ENCODE measurements around the gene TMEM214. TPM values are rescaled to one million over a fixed set of nuclear protein-coding genes. Genes with fewer than 3 reads are reported as not detected.

The TMEM214 gene
- polyA plus RNA-seq, 4 donors = 56.9 to 71.4 (median 62.4) TPM

DNA sequence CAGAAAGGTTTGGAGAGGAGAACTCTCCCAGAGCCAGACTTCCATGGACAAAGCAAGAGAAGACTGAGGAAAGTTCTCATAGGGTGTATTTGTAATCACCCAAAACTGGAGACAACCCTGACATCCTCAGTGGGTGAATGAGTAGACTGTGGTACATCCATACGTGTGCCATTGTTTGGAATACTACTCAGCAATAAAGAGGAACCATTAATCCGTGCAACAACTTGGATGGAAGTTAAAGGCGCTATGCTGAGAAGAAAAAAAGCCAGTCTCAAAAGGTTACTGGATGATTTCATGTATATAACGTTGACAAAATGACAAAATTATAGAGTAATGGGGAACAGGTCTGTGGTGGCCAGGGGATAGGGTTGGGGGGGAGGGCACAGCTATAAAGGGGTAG lies 24.1 kb upstream of the TMEM214 start:
- DNase-seq (ENCODE audit: low read depth in 4 of 4, low spot score in 3 of 4) = no peak

DNA sequence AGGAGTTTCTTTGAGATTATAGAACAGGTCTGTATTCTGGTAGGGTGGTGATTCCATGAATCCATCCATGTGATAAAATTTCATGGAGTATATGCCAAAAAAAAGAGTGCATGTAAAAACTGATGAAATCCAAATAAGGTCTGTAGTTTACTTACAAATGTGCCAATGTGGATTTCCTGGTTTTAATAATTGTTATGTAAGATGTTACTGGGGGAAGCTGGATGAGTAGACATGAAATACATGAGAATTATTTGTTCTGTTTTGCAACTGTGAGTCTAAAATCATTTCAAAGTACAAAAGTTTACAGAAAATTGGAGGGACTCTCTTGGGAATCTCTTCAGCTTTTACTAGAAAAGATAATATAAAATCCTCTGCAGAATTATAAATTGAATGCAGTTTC lies 23.7 kb upstream of the TMEM214 start:
- no peak for DNase-seq (ENCODE audit: low read depth in 4 of 4, low spot score in 3 of 4)

DNA sequence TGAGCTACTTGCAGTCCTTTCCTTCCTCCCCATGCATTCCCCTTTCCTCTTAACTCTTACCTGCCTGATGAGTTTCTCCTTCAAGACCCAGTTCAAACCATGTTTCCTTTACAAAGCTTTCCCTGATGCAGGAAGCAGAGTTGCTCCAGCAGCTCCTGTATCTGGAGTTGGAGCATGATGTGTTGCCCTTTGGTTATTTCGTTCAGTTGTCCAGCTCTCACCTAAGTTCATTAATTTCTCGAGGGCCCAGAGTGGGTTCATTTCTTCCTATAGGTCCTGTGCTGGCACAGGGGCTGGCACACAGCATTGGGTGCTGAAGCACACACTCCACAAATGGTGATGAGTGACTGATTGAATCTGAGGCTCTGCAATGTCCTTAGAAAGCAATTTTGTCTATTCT lies 23.0 kb upstream of the TMEM214 start:
- DNase-seq (ENCODE audit: low read depth in 4 of 4, low spot score in 3 of 4) = no peak

DNA sequence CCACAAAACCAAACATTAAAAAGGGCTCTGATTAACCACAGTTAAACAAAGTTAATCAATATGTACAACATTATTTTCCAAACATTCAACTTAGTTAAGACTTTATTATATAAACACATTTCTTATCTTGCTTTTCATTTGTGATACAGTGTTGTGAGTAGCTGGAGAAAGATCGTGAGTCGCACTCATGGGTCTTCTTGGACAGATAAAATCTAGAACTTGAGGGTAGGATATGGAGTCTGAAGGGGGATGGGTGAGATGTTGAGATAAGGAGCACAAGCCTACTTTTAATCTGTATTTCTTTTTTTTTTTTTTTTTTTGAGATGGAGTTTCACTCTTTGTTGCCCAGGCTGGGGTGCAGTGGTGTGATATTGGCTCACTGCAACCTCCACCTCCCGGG lies 22.6 kb upstream of the TMEM214 start:
- DNase-seq (ENCODE audit: low read depth in 4 of 4, low spot score in 3 of 4) = no peak

DNA sequence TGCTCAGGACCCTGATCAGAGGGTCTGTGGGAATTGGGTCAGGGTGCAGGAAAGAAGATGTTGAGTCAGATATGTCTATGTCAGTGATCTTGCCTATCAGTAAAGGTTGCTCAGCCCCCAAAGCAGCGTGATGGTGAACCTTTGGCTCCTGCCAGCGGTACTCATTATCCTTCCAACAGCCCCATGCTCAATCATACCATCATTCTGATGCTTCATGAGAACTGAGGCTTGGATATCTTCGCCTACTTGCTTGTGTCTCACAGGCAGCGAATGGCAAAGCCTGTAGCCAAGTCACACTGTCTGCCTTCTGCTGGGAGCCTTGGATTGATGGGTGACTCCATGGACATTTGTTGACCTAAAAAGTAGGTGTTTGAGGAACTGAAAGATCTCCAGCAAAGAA lies 19.0 kb upstream of the TMEM214 start:
- no peak for DNase-seq (ENCODE audit: low read depth in 4 of 4, low spot score in 3 of 4)

DNA sequence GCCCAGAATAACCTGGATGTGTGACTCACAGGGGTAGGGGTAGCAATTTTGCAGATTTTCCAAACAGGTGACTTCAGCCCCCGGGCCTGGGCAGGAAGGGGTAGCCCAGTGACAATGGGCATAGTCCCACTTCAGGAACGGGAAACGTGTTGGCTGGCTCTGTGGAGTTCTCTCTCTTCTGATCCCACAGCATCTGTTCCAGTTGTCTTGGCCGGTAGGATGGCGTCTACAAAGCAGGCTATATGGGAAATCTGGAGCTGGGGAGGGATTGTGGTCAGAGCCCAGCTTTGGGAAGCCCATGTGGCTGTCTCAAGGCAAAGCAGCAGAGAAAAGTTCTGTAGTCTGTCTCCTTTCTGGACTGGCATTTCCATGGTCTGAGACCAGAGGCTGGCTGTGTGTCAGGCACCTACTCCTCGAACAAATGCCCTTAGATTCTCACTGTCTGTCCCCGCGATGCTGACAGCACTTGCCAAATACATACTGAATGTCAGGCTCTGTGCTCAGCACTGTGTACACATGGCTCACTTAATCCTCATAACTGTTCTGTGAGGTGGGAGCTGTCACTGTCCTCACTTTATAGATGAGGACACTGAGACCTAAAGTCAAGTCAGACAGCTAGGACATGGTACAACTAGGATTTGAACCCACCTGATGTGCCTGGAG lies 17.9 kb upstream of the TMEM214 start:
- no peak for DNase-seq (ENCODE audit: low read depth in 4 of 4, low spot score in 3 of 4)

DNA sequence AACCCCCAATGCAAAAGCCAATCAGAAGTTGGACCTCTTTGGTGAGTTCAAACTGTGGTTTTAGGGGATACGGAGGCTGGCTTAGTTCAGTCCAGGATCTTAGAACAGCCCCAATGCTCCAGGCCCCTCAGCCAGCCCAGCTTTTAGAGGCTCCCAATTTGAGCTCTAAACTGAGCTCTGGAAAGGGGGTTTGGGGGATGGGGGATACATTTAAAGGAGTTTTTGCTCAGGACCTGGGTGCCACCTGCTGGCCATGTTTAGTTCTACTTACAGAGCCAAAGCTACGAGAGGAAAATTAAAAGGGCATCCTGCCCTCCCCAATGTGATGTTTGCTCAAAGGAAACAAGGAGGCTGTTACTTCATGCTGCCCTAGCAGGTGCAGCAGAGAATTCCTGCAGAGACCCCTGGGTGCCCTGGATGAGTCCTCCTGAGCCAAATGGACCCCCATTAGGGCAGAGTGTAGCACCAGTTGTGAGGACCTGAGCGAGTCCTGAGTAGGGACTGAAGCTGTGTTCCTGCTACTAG lies 15.9 kb upstream of the TMEM214 start:
- DNase-seq (ENCODE audit: low read depth in 4 of 4, low spot score in 3 of 4) = peak in 1 of 4 donors; percentile 33

DNA sequence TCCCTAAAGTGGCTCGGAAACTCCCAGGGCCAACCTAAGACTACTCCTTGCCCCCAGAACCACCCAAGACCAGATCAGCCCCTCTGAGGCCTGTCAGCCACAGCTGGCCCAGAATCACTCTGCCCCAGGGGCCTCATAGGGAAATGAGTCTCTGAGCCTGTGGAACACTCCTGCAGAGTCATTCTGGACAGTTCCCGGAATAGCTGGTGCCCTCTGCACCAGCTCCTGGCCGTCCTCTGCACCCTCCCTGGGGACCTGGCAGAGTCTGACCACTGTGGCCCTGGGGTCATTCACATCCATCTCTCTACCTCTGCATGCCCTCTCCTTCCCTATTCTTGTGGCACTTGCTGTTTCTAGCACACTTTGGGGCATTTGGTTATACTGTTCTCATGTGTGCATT lies 14.6 kb upstream of the TMEM214 start:
- no peak for DNase-seq (ENCODE audit: low read depth in 4 of 4, low spot score in 3 of 4)

DNA sequence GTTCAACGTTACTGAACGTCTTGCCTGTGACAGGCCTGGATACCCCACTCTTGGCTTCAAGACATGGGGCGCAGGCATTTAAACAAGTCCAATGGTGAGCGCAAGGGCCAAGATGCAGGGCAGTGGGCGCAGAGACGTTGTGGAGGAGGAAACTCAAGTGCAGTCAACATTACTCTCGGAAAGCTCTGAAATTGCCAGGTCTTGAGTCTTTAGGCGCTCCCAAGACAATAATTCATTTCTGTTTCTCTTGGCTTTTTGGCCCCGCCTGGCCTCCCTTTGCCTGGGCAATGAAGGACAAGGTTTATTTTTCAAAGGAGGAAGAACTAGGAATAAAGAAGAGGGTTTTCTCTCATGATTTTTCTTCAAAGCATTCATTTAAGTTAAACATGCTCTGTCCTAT lies 13.3 kb upstream of the TMEM214 start:
- no peak for DNase-seq (ENCODE audit: low read depth in 4 of 4, low spot score in 3 of 4)

DNA sequence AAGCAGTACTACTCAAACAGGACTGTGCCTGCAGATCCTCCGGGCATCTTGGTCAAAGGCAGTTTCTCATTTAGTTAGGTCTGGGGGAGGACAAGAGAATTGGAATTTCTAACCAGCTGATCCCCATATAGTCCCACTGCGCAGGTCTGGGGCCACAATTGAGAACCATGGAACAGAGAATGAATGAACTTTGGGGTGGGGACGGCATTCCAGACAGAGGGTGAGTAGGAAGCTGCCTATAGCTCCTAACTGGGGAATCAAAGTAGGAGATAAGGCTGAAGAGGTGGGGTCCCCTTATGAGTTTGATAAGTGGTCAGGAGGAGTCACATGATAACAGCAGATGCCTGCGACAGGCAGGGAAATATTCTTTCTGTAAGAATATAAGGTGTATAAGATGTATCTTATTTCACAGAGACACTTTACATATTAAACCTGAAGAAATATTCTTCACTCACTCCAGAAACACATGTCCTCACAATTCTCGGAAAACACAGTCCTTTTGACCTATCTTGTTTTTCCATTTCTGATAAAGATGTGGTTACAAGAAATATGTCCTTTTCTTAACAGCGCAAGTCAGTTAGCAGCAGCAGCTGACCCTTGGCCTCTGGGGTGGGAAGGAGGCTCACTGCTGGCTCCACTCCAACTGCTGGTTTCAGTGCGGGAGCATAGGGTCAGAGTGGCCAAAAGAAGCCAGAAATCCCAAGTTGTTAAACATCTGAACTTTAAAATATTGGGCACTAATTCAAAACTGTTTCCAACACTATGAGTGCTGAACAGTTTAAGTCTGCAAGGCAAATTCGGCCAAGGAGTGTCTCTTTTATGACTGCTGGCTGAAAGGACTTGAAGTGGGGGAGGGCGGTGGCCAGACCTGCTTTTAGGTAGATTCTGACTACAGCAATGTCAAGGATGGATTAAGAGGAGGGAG lies 12.6 kb upstream of the TMEM214 start:
- DNase-seq (ENCODE audit: low read depth in 4 of 4, low spot score in 3 of 4) = no peak

DNA sequence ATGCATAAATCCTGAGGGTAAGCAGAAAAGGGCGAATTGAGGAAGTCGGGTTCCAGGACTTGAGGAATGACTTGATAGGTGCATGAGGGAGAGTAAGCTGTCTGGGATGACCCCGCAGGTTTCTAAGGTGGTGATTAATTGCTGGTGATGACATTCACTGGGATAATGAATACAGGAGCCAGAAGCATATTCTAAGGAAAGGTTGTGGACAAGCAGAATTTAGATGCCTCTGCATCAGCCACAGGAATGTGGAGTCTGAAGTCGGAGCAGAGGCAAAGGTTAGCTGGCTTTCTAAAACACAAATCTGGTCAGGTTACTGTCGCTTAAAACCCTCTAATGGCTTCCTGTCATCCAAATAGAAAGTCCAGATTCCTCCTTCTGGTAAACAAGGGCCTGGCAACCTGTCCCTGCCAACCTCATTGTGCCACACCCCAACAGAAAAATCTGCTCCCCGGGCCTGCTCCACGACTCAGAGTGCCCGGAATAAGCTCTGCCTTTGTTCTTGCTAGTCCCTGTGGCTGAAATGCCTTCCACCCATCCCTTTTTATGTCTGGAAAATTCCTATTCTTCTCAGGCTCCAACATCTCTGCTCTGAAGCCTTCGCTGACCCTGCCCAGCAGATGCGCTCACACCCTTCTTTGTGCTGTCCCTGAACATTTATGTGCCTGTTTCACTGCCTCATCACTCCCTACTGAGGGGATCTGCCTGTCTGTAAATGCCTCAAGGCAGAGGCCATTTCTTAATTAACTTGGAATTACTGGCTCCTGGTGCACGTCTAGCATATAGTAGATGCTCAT lies 11.3 kb upstream of the TMEM214 start:
- no peak for DNase-seq (ENCODE audit: low read depth in 4 of 4, low spot score in 3 of 4)

DNA sequence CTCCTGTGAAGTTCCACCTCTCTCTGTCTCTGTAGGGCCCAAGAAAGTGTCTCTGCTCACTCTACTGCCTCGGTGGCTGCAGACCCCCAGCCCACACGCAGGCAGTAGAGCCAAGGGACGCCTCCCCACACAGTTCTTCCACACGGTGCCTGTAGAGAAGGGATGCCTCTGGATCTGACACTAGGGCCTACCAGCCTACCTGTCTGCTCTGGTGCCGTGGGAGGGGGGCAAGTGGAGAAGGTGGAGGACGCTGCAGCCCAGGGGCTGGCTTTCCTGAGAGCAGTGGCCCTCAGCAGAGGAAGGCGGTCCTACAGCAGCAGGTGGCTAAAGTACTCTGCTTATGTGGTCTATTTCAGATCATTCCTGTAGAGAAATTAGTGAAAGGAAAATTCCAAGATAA lies 9.0 kb upstream of the TMEM214 start:
- no peak for DNase-seq (ENCODE audit: low read depth in 4 of 4, low spot score in 3 of 4)

DNA sequence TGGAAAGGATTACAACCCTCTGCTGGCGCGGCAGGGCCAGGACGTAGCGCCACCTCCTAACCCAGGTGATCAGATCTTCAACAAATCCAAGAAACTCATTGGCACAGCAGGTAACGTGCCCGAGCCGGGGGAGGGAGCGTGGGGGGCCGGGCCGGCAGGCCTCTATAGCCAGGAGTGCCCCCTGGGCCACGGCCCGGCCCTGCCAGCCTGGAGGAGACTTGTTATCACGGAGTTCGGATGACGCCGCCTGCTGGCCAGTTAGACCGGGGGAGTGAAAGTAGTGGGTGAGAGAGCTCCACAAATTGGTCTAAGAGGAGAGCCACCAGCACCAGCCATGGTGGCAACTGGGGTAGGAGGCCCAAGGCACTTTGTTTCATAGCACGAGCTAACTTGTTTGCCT lies 8.6 kb upstream of the TMEM214 start:
- no peak for DNase-seq (ENCODE audit: low read depth in 4 of 4, low spot score in 3 of 4)

DNA sequence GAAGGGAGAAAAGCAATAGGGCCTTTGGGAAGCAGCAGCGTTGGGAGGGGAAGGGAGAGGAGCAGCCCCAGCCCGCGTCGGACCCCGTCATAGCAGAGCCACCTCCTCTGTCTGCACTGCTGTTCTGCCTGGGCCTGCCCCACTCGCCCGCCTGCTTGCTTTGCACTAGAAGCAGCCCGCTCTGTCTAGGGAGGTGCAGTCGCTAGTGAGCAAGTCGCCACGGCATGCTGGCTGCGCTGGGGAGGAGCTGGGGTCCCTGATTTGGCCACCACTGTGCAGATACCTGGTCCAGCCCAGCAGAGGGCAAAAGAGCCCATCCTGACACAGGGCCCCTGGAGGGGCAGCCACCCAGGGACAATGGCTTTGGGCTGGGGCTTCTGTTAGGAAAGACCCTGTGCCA lies 8.0 kb upstream of the TMEM214 start:
- DNase-seq (ENCODE audit: low read depth in 4 of 4, low spot score in 3 of 4) = no peak

DNA sequence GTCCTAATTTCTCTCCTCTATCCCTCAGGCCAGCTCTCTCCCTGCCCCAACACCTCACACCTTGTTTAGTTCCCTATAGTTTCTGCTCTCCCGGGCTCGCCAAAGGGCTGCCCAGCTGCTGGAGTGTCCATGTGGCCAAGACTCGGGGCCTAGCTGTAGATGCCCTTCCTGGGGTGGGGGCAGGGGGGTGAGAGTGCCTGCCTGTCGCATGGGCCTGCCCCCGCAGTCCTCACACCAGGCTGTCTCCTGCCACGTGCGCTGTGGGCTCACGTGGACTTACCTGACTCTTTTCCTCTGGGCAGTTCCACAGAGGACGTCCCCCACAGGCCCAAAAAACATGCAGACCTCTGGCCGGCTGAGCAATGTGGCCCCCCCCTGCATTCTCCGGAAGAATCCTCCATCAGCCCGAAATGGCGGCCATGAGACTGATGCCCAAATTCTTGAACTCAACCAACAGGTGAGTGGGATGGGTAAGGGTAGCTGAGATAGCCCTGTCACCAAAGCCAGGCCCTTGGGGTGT lies 7.4 kb upstream of the TMEM214 start:
- DNase-seq (ENCODE audit: low read depth in 4 of 4, low spot score in 3 of 4) = no peak

DNA sequence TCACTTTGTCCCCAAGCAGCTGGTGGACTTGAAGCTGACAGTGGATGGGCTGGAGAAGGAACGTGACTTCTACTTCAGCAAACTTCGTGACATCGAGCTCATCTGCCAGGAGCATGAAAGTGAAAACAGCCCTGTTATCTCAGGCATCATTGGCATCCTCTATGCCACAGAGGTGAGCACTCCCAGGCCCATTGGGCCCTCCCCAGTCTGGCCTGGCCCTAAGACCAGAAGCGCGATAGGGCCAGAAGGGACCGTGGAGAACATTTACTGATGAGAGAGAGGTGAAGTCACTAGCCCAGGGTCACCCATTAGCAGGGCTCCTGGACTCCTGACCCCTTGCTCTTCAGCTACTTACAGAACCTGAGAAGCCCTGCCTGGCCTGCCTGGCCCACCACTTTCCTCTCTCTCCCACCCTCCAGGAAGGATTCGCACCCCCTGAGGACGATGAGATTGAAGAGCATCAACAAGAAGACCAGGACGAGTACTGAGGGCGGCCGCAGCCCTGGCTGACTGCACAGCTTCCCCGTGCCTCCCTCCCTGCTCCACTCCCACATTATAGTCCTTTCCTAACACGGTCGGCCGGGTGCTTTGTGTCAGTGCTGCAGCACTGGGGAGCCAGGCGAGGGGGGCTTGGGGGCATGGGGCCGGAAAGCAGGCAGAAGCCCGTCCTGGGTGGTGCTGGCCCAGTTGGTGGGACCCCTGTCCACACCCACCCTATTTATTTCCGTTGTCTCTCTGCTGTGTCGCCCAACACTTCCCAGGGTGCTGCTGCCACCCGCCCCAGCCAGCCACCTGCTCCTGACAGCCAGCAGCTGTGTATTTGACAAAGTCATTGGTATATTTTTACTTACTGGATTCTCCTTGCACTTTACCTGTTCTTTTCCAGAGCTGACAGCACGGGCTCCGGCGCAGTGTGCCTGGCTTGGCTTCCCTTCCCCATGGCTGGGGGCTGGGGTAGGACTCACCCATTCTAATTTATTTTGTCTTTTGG lies 6.6 kb upstream of the TMEM214 start:
- DNase-seq (ENCODE audit: low read depth in 4 of 4, low spot score in 3 of 4) = no peak

DNA sequence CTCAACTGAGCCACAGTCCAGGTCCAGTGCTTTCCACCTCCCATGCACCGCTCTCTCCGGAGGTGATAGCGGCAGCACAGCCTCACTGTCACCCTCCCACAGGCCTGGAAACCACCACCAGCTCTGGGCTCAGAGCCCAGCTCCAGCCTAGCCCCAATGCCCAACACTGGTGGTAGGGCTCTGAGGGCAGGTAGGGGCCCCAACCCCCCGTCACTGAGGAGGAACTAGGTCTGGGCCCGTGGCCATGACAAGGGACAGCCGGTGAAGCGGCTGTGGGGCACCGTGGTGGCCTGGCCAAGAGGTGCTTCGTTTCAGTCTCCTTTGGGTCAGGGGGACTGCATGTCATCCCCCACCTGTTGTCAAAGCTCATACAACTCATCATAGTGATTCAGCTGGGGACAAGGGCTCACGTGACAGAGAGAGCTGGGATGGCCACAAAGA lies 5.5 kb upstream of the TMEM214 start:
- DNase-seq (ENCODE audit: low read depth in 4 of 4, low spot score in 3 of 4) = no peak

DNA sequence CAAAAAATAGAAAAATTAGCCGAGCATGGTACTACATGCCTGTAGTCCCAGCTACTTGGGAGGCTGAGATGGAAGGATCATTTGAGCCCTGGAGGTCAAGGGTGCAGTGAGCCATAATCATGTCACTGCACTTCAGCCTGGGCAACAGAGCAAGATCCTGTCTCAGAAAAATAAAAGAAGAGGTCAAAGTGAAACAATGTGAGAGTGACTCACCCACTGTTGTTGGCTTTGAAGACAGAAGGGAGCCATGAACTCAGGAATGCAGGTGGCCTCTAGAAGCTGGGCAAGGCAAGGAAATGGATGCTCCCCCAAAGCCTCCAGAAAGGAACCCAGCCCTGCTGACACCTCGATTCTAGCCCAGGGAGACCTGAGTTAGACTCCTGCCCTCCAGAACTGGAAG lies 3.7 kb upstream of the TMEM214 start:
- DNase-seq (ENCODE audit: low read depth in 4 of 4, low spot score in 3 of 4) = no peak

DNA sequence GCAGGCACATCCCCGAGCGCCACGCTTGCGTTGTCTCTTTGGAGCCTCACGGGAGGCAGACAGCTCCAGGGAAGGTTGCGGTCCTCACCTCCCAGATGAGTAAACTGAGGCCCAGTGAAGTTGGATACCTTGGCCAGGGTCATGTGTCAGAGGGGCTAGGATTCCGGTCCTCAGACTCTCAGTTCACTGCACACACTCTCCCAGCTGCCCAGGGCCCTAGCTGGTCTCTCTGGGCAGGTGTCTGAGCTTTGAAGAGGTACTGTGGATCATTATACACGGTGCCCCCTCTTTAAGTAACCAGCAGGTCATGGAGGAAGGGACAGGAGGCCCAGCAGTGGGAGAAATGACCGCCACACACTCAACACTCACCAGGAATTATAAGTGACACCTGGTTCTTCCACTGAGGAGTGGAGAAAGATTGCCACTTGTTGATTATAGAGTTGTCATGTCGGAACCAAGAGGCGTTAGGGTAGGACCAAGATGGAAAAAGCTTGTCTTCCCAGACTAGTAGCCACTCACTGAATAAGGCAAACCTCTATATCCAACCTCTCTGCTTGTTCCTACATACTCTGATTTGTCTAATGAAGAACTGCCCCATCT lies 588 bp downstream of the TMEM214 start:
- no peak for DNase-seq (ENCODE audit: low read depth in 4 of 4, low spot score in 3 of 4)

Data from right renal pelvis (tissue), 4 donors.